ENCODE data around the gene ADARB2.
A peak's percentile ranks its signal among the peaks of the same experiment; 100 is the strongest.
"Not testable (repeated sequence)": the region's sequence is repeated elsewhere in the genome, so short reads cannot be mapped to it uniquely, and the experiment has no call there.

The ADARB2 gene

DNA sequence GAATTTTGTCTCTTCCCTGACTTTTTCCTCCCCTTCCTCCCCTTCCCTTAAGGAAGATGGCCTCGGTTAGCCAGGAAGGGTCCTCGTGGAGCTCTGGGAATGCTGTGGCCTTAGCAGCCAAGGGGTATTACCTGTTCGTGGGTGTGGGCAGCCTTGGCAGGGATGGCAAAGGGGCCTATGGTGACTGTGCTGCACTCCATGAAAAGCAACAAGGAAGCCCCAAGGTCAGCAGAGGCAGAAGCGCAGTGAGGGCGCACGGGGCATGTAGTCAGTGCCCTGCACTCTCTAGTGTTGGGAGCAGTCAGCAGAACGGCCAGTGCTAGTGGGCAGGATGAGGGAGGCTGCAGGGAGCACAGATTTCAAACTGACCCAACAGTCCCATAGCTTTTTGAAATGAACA, 191.8 kb downstream of the ADARB2 start:
- H3K36me3 Mint-ChIP-seq (ENCODE audit: insufficient read depth), result no peaks in the 10 kb centered on the region
- no peak for DNase-seq
- peaks cover 0 to 34% of the 10 kb centered on the region in 2 donors for H3K27me3 Mint-ChIP-seq
- no peaks in the 10 kb centered on the region for H3K9me3 Mint-ChIP-seq
- no peak for ATAC-seq (replicated peaks)
- H3K4me3 Mint-ChIP-seq, result no peak overlapping the region
- H3K4me1 Mint-ChIP-seq (ENCODE audit: low read depth in 2 of 2), result peaks cover 0 to 4% of the 10 kb centered on the region in 2 donors
- H3K27ac Mint-ChIP-seq, result peak overlapping the region in 1 of 2 donors; percentile 2

GRCh38 chr10:1544929-1545328, 192.4 kb downstream of the ADARB2 start:
- H3K27me3 Mint-ChIP-seq, result peaks cover 0 to 29% of the 10 kb centered on the region in 2 donors
- no peaks in the 10 kb centered on the region for H3K4me1 Mint-ChIP-seq (ENCODE audit: low read depth in 2 of 2)
- DNase-seq, result no peak
- no peaks in the 10 kb centered on the region for H3K9me3 Mint-ChIP-seq
- no peak overlapping the region for H3K4me3 Mint-ChIP-seq
- no peak for ATAC-seq (replicated peaks)
- no peaks in the 10 kb centered on the region for H3K36me3 Mint-ChIP-seq (ENCODE audit: insufficient read depth)
- no peak overlapping the region for H3K27ac Mint-ChIP-seq

- no peak overlapping the region for H3K27ac Mint-ChIP-seq
Observed at GRCh38 chr10:1544209-1544673, 193.1 kb downstream of the ADARB2 start.

GRCh38 chr10:1543596-1543995, 193.7 kb downstream of the ADARB2 start:
- H3K4me3 Mint-ChIP-seq, result no peak overlapping the region
- ATAC-seq (replicated peaks), result no peak
- no peak overlapping the region for H3K27ac Mint-ChIP-seq
- peaks cover 0 to 22% of the 10 kb centered on the region in 2 donors for H3K27me3 Mint-ChIP-seq
- no peaks in the 10 kb centered on the region for H3K36me3 Mint-ChIP-seq (ENCODE audit: insufficient read depth)
- DNase-seq, result no peak
- no peaks in the 10 kb centered on the region for H3K4me1 Mint-ChIP-seq (ENCODE audit: low read depth in 2 of 2)
- no peaks in the 10 kb centered on the region for H3K9me3 Mint-ChIP-seq

More at GRCh38 chr10:1544209-1544673, 193.1 kb downstream of the ADARB2 start:
- ATAC-seq (replicated peaks), result no peak
- no peaks in the 10 kb centered on the region for H3K4me1 Mint-ChIP-seq (ENCODE audit: low read depth in 2 of 2)
- H3K27me3 Mint-ChIP-seq, result peaks cover 0 to 28% of the 10 kb centered on the region in 2 donors
- no peak for DNase-seq
- H3K36me3 Mint-ChIP-seq (ENCODE audit: insufficient read depth), result no peaks in the 10 kb centered on the region
- no peaks in the 10 kb centered on the region for H3K9me3 Mint-ChIP-seq
- no peak overlapping the region for H3K4me3 Mint-ChIP-seq

- no peak overlapping the region for H3K4me3 Mint-ChIP-seq
- no peaks in the 10 kb centered on the region for H3K9me3 Mint-ChIP-seq
- no peaks in the 10 kb centered on the region for H3K36me3 Mint-ChIP-seq (ENCODE audit: insufficient read depth)
- ATAC-seq (replicated peaks) (no peak), DNase-seq (no peak)
- H3K27ac Mint-ChIP-seq, result no peak overlapping the region
- H3K27me3 Mint-ChIP-seq, result peaks cover 0 to 22% of the 10 kb centered on the region in 2 donors
- no peaks in the 10 kb centered on the region for H3K4me1 Mint-ChIP-seq (ENCODE audit: low read depth in 2 of 2)
Observed at GRCh38 chr10:1542941-1543340, 194.4 kb downstream of the ADARB2 start.

DNA sequence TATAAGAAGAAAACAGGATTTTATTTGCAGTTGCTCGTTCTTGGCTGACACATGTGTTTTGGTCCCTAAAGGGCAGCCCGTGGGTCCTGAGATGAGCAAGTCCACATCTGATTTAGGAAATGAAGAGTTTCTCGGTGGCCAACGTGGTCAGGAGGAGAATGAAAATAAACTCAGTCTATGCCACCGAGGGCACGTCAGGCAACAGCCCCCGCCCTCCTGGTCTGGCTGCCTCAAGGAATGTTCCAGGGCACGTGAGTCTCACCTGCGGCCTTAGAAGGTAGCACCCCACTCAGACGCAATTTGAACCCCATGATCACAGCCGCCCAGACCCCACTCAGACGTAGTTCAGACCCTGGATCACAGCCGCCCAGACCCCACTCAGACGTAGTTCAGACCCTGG, 197.2 kb downstream of the ADARB2 start:
- Mint-ChIP-seq H3K9me3 (no peaks in the 10 kb centered on the region), H3K27ac (no peak overlapping the region), H3K36me3 (ENCODE audit: insufficient read depth) (no peaks in the 10 kb centered on the region), H3K4me3 (no peak overlapping the region), H3K27me3 (peaks cover 0 to 6% of the 10 kb centered on the region in 2 donors), H3K4me1 (ENCODE audit: low read depth in 2 of 2) (no peaks in the 10 kb centered on the region)
- no peak for DNase-seq
- no peak for ATAC-seq (replicated peaks)

DNA sequence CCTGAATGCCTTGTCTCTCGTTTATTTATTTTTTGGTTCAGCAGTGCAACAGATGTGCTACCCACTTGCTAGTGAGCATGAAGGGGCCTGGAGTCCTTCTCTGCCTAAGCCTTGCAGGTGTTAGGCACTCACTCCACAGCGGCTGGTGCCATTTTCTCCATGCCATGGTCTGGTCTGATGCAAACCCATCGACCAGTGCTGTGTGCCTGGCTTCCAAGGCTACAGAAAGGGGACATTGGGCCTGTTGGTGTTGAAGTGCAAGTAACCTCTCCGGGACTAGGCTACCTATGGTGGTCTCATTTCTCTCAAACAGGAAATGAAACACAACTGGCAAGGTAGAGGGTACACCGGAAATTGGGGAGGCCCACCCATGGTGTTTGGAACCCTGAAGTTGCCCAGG, 198.1 kb downstream of the ADARB2 start:
- Mint-ChIP-seq H3K4me3 (no peak overlapping the region), H3K27ac (no peak overlapping the region), H3K36me3 (ENCODE audit: insufficient read depth) (no peaks in the 10 kb centered on the region), H3K4me1 (ENCODE audit: low read depth in 2 of 2) (no peaks in the 10 kb centered on the region), H3K9me3 (no peaks in the 10 kb centered on the region), H3K27me3 (peaks cover 6 to 14% of the 10 kb centered on the region in 2 donors)
- DNase-seq (no peak), ATAC-seq (replicated peaks) (no peak)

DNA sequence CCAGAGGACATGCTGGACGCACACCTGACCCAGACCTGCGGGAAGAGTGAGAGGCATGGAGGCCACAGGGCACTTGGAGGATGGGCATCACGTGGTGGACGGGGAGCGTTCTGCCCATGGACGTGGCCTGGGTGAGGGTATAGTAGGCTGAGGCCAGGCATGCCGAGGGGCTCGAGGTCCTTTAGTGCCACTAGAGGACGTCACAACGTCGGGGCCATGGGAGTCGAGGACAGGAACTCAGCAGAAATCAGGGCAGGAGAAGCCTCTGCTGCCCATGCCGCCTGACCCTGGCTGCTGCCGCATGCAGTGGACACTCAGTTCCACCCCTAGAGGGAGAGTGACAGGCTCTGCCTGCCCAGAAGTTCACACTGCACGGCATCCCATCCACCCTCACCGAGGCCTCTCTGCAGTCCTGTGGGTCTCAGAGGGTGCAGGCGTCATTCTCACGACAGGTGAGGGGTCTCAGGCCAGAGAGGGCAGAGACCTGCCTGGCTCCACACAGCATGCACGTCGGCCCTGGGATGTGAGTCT, 198.7 kb downstream of the ADARB2 start:
- Mint-ChIP-seq H3K4me3 (no peak overlapping the region), H3K27me3 (peaks cover 6 to 16% of the 10 kb centered on the region in 2 donors), H3K4me1 (ENCODE audit: low read depth in 2 of 2) (no peaks in the 10 kb centered on the region), H3K27ac (no peak overlapping the region), H3K36me3 (ENCODE audit: insufficient read depth) (no peaks in the 10 kb centered on the region), H3K9me3 (no peaks in the 10 kb centered on the region)
- ATAC-seq (replicated peaks), result no peak
- no peak for DNase-seq

DNA sequence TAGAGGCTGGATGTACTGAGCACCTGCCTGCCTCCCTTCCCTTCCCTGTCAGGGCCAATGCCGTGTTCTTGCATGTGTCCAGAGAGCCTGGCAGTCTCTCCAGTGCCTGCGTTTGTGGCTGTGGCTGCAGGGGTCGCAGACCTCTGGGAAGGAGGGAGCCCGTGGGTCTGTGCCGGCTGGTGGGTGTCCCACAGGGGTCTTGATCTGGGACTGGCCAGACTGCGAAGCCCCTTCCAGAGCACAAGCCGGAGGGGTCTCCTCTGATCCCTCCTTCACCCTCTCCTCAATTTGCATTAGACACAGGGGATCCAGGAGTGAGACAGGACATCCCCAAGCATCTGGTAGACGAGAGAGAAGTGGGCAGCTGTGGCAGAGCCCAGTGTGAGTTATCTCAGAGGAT, 199.2 kb downstream of the ADARB2 start:
- H3K27me3 Mint-ChIP-seq, result peaks cover 6 to 16% of the 10 kb centered on the region in 2 donors

DNA sequence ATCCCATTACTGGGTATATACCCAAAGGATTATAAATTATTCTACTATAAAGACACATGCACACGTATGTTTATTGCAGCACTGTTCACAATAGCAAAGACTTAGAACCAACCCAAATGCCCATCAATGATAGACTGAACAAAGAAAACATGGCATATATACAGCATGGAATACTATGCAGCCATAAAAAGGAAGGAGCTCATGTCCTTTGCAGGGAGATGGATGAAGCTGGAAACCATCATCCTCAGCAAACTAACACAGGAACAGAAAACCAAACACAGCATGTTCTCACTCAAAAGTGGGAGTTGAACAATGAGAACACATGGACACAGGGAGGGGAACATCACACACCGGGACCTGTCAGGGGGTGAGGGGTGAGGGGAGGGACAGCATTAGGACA, 199.9 kb downstream of the ADARB2 start:
- not testable (repeated sequence) for H3K9me3 Mint-ChIP-seq; DNase-seq; H3K36me3 Mint-ChIP-seq (ENCODE audit: insufficient read depth); ATAC-seq (replicated peaks); H3K27ac Mint-ChIP-seq; H3K4me3 Mint-ChIP-seq; H3K4me1 Mint-ChIP-seq (ENCODE audit: low read depth in 2 of 2)
- H3K27me3 Mint-ChIP-seq, result peaks cover 7 to 19% of the 10 kb centered on the region in 2 donors

More for the DNA sequence above, 199.2 kb downstream of the ADARB2 start:
- H3K36me3 Mint-ChIP-seq (ENCODE audit: insufficient read depth), result no peaks in the 10 kb centered on the region
- DNase-seq (no peak), ATAC-seq (replicated peaks) (no peak)
- no peaks in the 10 kb centered on the region for H3K4me1 Mint-ChIP-seq (ENCODE audit: low read depth in 2 of 2)
- H3K9me3 Mint-ChIP-seq, result no peaks in the 10 kb centered on the region
- H3K27ac Mint-ChIP-seq, result no peak overlapping the region
- H3K4me3 Mint-ChIP-seq, result no peak overlapping the region

GRCh38 chr10:1536341-1536740, 201.0 kb downstream of the ADARB2 start:
- Mint-ChIP-seq H3K27me3 (peaks cover 14 to 29% of the 10 kb centered on the region in 2 donors), H3K4me3 (no peak overlapping the region), H3K4me1 (ENCODE audit: low read depth in 2 of 2) (no peaks in the 10 kb centered on the region), H3K27ac (no peak overlapping the region), H3K36me3 (ENCODE audit: insufficient read depth) (no peaks in the 10 kb centered on the region), H3K9me3 (no peaks in the 10 kb centered on the region)
- no peak for DNase-seq
- no peak for ATAC-seq (replicated peaks)

- Mint-ChIP-seq H3K27ac (no peak overlapping the region), H3K36me3 (ENCODE audit: insufficient read depth) (no peaks in the 10 kb centered on the region), H3K9me3 (no peaks in the 10 kb centered on the region), H3K27me3 (peaks cover 19 to 38% of the 10 kb centered on the region in 2 donors), H3K4me3 (no peak overlapping the region), H3K4me1 (ENCODE audit: low read depth in 2 of 2) (no peaks in the 10 kb centered on the region)
- no peak for DNase-seq
- ATAC-seq (replicated peaks), result no peak
Observed at GRCh38 chr10:1535301-1535965, 201.9 kb downstream of the ADARB2 start.

GRCh38 chr10:1534820-1535219, 202.5 kb downstream of the ADARB2 start:
- no peak for DNase-seq
- peaks cover 25 to 44% of the 10 kb centered on the region in 2 donors for H3K27me3 Mint-ChIP-seq
- no peaks in the 10 kb centered on the region for H3K9me3 Mint-ChIP-seq
- H3K36me3 Mint-ChIP-seq (ENCODE audit: insufficient read depth), result no peaks in the 10 kb centered on the region
- no peak overlapping the region for H3K27ac Mint-ChIP-seq
- no peaks in the 10 kb centered on the region for H3K4me1 Mint-ChIP-seq (ENCODE audit: low read depth in 2 of 2)
- ATAC-seq (replicated peaks), result no peak
- H3K4me3 Mint-ChIP-seq, result no peak overlapping the region

- Mint-ChIP-seq H3K4me1 (ENCODE audit: low read depth in 2 of 2) (no peaks in the 10 kb centered on the region), H3K27me3 (peaks cover 36 to 60% of the 10 kb centered on the region in 2 donors), H3K9me3 (no peaks in the 10 kb centered on the region), H3K27ac (no peak overlapping the region), H3K4me3 (no peak overlapping the region), H3K36me3 (ENCODE audit: insufficient read depth) (no peaks in the 10 kb centered on the region)
- no peak for DNase-seq
- no peak for ATAC-seq (replicated peaks)
Observed at GRCh38 chr10:1532636-1533035, 204.7 kb downstream of the ADARB2 start.
